Activated naive CD8-positive, alpha-beta T cell treated with anti-CD3 and anti-CD28 coated beads, Interleukin-2, amount 10 ng/mL, durations not matched to agents 7 days and 5 days (primary cell): Measurements from ENCODE around the gene MORN4. TPM values are rescaled to one million over a fixed set of nuclear protein-coding genes. Genes with fewer than 3 reads are reported as not detected.

Experiments
- ATAC-seq: fragments of 150-1000 bp; cut with Tn5 transposase; one replicate; pipeline ENCODE4 v1.10.0; 2021; ENCODE audit warnings: low read depth, moderate library complexity
- POLR2A ChIA-PET: fragments of 350-600 bp; sonication (Branson Sonifier 250); formaldehyde crosslinking; loops from one replicate; lab custom pipeline; 2021; ENCODE audit warnings: antibody characterized with exemption; lab: Charles Lee
- DNase-seq: peaks from one replicate; pipeline ENCODE4 v3.0.0; 2021
- H3K27ac Mint-ChIP-seq: one replicate; pipeline ENCODE4 v1.8.0; 2022; ENCODE audit warnings: mild to moderate bottlenecking, mixed read lengths
- H3K27me3 Mint-ChIP-seq: one replicate; pipeline ENCODE4 v1.8.0; 2022; ENCODE audit warnings: mild to moderate bottlenecking, moderate library complexity, mixed read lengths
- H3K36me3 Mint-ChIP-seq: one replicate; pipeline ENCODE4 v1.8.0; 2021; ENCODE audit warnings: mild to moderate bottlenecking, mixed read lengths
- H3K4me1 Mint-ChIP-seq: one replicate; pipeline ENCODE4 v1.8.0; 2021; ENCODE audit warnings: mixed read lengths
- H3K4me3 Mint-ChIP-seq: one replicate; pipeline ENCODE4 v1.8.0; 2022; ENCODE audit warnings: mild to moderate bottlenecking, moderate library complexity, mixed read lengths
- H3K9me3 Mint-ChIP-seq: one replicate; pipeline ENCODE4 v1.8.0; 2021; ENCODE audit warnings: mixed read lengths
- total RNA-seq, 2 experiments: library from RNA; stranded (reverse); gene quantifications; one replicate each; pipeline ENCODE4 v1.2.3, GENCODE V29; 2021

MORN4 gene
- total RNA-seq, 2 experiments from 2014 or later = 1.7 to 2.2 TPM

GRCh38 chr10:97570789-97571471 is 62.4 kb downstream of the MORN4 start:
- no peaks in the 10 kb centered on the region for H3K4me1 Mint-ChIP-seq
- POLR2A ChIA-PET = no interaction called here
- H3K4me3 Mint-ChIP-seq = no peak overlapping the region
- H3K27ac Mint-ChIP-seq = no peak overlapping the region
- no peaks in the 10 kb centered on the region for H3K36me3 Mint-ChIP-seq
- ATAC-seq (no peak), DNase-seq (no peak)
- no peaks in the 10 kb centered on the region for H3K9me3 Mint-ChIP-seq
- H3K27me3 Mint-ChIP-seq = peaks cover 2% of the 10 kb centered on the region

- no peaks in the 10 kb centered on the region for H3K36me3 Mint-ChIP-seq
- H3K4me1 Mint-ChIP-seq = no peaks in the 10 kb centered on the region
- H3K27me3 Mint-ChIP-seq = peaks cover 2% of the 10 kb centered on the region
- H3K27ac Mint-ChIP-seq = no peak overlapping the region
- ATAC-seq = no peak
- no peak overlapping the region for H3K4me3 Mint-ChIP-seq
- DNase-seq = no peak
- H3K9me3 Mint-ChIP-seq = no peaks in the 10 kb centered on the region
- POLR2A ChIA-PET = no interaction called here
Observed at GRCh38 chr10:97570146-97570788, 63.0 kb downstream of the MORN4 start.

GRCh38 chr10:97567891-97568290 is 65.4 kb downstream of the MORN4 start:
- ATAC-seq (no peak), DNase-seq (no peak)
- Mint-ChIP-seq H3K27ac (no peak overlapping the region), H3K4me3 (no peak overlapping the region), H3K9me3 (no peaks in the 10 kb centered on the region), H3K36me3 (no peaks in the 10 kb centered on the region), H3K27me3 (no peaks in the 10 kb centered on the region), H3K4me1 (no peaks in the 10 kb centered on the region)
- POLR2A ChIA-PET = no interaction called here

- POLR2A ChIA-PET = no interaction called here
- H3K27ac Mint-ChIP-seq = no peak overlapping the region
- H3K27me3 Mint-ChIP-seq = no peaks in the 10 kb centered on the region
- no peaks in the 10 kb centered on the region for H3K4me1 Mint-ChIP-seq
- no peak overlapping the region for H3K4me3 Mint-ChIP-seq
- ATAC-seq (no peak), DNase-seq (no peak)
- H3K9me3 Mint-ChIP-seq = peaks cover 1% of the 10 kb centered on the region
- no peaks in the 10 kb centered on the region for H3K36me3 Mint-ChIP-seq
Observed at GRCh38 chr10:97566336-97566996, 66.8 kb downstream of the MORN4 start.

GRCh38 chr10:97564776-97565175 is 68.5 kb downstream of the MORN4 start:
- ATAC-seq (no peak), DNase-seq (no peak)
- no peak overlapping the region for H3K27ac Mint-ChIP-seq
- peaks cover 1% of the 10 kb centered on the region for H3K9me3 Mint-ChIP-seq
- POLR2A ChIA-PET = no interaction called here
- no peaks in the 10 kb centered on the region for H3K36me3 Mint-ChIP-seq
- no peaks in the 10 kb centered on the region for H3K27me3 Mint-ChIP-seq
- H3K4me1 Mint-ChIP-seq = peaks cover 5% of the 10 kb centered on the region
- no peak overlapping the region for H3K4me3 Mint-ChIP-seq

Other genes starting within 250 kb of the MORN4 start
- gene RRP12, start 232.2 kb downstream of the MORN4 start, total RNA-seq = 10 to 100 TPM; 20.5 to 23.8 TPM
- 100 to 1,000 TPM; 288 to 298 TPM for gene PGAM1, start 207.3 kb downstream of the MORN4 start, total RNA-seq
- gene EXOSC1, start 187.5 kb downstream of the MORN4 start, total RNA-seq = 10 to 100 TPM; 46.5 to 47.9 TPM
- gene ZDHHC16, start 187.3 kb downstream of the MORN4 start, total RNA-seq = 10 to 100 TPM; 23.3 to 29.6 TPM
- gene MMS19, start 135.1 kb downstream of the MORN4 start, total RNA-seq = 10 to 100 TPM; 87.9 to 89.7 TPM
- 1 to 10 TPM; 1.1 to 1.4 TPM for gene UBTD1, start 134.6 kb downstream of the MORN4 start, total RNA-seq
- gene ANKRD2, start 60.7 kb downstream of the MORN4 start, total RNA-seq = under 1 TPM in 1 of 2 experiments, not detected in 1; 0.23 TPM
- not detected for gene HOGA1, start 49.1 kb downstream of the MORN4 start, total RNA-seq
- gene C10orf62, start 43.8 kb downstream of the MORN4 start, total RNA-seq = not detected
- 10 to 100 TPM in 1 of 2 experiments, 1 to 10 TPM in 1; 9.3 to 10.9 TPM for gene PI4K2A, start 7.2 kb upstream of the MORN4 start, total RNA-seq
- 1 to 10 TPM; 2.4 to 2.9 TPM for gene AVPI1, start 53.7 kb upstream of the MORN4 start, total RNA-seq
- 1 to 10 TPM; 2.6 to 3.3 TPM for gene MARVELD1, start 80.2 kb upstream of the MORN4 start, total RNA-seq
- gene ZFYVE27, start 103.6 kb upstream of the MORN4 start, total RNA-seq = 10 to 100 TPM; 36.9 to 43.4 TPM
- under 1 TPM; 0.22 to 0.23 TPM for gene SFRP5, start 138.5 kb upstream of the MORN4 start, total RNA-seq
- 10 to 100 TPM; 10.8 to 12.0 TPM for gene GOLGA7B, start 216.3 kb upstream of the MORN4 start, total RNA-seq